GM10248 (cell line): ENCODE data around the gene F2RL3.

Experiments used
- CTCF ChIA-PET: fragments of 300-600 bp; sonication (Branson Sonifier 250); formaldehyde crosslinking; extraction: SDS; loops from one replicate; lab custom pipeline; 2021; ENCODE audit warnings: antibody characterized with exemption; lab: Yijun Ruan, JAX
- POLR2A ChIA-PET: fragments of 350-650 bp; sonication (Branson Sonifier 250); formaldehyde crosslinking; extraction: SDS; loops from one replicate; lab custom pipeline; 2020; ENCODE audit warnings: antibody characterized with exemption; lab: Yijun Ruan, JAX
- DNase-seq: peaks from one replicate; pipeline ENCODE4 v3.0.0; 2012; ENCODE audit errors: extremely low spot score
- TF ChIP-seq, protein P1 (sequence below): IDR thresholded peaks from 2 replicates; pipeline ENCODE4 v1.5.1; 2012; ENCODE audit warnings: mild to moderate bottlenecking, low read depth; ENCODE audit errors: extremely low read depth, missing control alignments, control extremely low read depth

The F2RL3 gene

DNA sequence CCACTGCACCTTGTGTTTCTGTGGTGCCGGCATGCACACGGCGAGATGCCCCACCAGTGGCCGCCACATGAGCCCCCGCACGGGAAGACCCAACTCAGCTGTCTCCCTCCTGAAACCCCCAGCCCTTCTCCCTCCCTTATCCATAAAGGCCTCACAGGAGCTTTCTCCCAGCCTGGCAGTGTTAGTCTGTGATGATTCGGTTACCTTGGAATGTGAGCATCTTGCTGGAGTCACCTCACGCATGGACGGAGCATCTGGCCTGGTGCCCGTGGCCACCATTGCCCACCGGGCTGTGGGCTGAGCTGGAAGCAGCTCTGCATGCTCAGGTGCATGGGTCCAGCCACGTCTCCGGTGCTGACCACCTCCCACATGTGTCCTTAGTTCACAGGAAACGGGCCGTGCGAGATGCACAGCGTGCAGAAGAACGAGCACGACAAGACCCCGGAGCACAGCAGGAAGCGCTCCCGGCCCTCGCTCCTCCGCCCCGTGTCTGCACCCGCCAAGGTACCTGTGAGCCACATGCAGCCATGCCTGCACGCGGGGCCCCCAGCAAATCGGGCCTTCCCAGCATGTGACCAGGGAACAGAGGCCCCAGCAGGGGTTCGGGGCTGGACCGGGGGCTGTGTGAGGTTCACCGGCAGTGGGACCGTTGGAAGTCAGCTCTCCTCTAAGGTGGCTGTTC is 37.6 kb upstream of the F2RL3 start:
- POLR2A ChIA-PET, result no interaction called here
- DNase-seq, result no peak
- CTCF ChIA-PET, result no interaction called here
- TF ChIP-seq, protein P1, sequence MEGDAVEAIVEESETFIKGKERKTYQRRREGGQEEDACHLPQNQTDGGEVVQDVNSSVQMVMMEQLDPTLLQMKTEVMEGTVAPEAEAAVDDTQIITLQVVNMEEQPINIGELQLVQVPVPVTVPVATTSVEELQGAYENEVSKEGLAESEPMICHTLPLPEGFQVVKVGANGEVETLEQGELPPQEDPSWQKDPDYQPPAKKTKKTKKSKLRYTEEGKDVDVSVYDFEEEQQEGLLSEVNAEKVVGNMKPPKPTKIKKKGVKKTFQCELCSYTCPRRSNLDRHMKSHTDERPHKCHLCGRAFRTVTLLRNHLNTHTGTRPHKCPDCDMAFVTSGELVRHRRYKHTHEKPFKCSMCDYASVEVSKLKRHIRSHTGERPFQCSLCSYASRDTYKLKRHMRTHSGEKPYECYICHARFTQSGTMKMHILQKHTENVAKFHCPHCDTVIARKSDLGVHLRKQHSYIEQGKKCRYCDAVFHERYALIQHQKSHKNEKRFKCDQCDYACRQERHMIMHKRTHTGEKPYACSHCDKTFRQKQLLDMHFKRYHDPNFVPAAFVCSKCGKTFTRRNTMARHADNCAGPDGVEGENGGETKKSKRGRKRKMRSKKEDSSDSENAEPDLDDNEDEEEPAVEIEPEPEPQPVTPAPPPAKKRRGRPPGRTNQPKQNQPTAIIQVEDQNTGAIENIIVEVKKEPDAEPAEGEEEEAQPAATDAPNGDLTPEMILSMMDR, result no peak

GRCh38 chr19:16853066-16853465 is 35.7 kb upstream of the F2RL3 start:
- DNase-seq, result no peak
- TF ChIP-seq, protein P1, result no peak
- ChIA-PET POLR2A (no interaction called here), CTCF (no interaction called here)

- POLR2A ChIA-PET, result no interaction called here
- CTCF ChIA-PET, result no interaction called here
- TF ChIP-seq, protein P1, result no peak
Observed at GRCh38 chr19:16856091-16856490, 32.7 kb upstream of the F2RL3 start.

GRCh38 chr19:16859626-16860025 is 29.2 kb upstream of the F2RL3 start:
- TF ChIP-seq, protein P1, result no peak
- ChIA-PET POLR2A (interaction anchor here (0.5 kb wide), 1 partner anchor 477 kb away, joined by 4 read pairs; no protein-coding TSS in a partner anchor), CTCF (interaction anchor here (0.9 kb wide), 1 partner anchor 10 kb away, joined by 3 read pairs; no protein-coding TSS in a partner anchor)
- DNase-seq, result no peak

More at GRCh38 chr19:16856091-16856490, 32.7 kb upstream of the F2RL3 start:
- DNase-seq, result no peak

- CTCF ChIA-PET, result interaction anchor here (2.3 kb wide), 1 partner anchor 17 kb away, joined by 5 read pairs; no protein-coding TSS in a partner anchor
- POLR2A ChIA-PET, result no interaction called here
- DNase-seq, result no peak
- TF ChIP-seq, protein P1, result no peak
Observed at GRCh38 chr19:16860118-16860517, 28.7 kb upstream of the F2RL3 start.

DNA sequence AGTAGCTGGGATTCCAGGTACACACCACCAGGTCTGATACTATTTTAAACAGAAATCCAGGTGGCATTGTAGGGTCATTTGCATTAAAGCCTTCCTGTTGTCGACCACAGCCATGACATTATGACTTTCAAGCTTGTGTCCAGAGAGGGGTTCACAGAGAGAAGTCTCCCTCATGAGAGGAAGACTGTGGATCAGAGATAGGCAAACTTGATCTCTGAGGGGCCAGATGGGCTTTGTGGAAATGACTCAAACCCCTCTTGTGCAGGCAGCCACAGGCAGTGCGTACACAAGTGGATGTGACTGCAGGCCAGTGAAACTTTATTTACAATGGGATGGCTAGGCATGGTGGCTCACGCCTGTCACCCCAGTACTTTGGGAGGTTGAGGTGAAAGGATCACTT is 27.8 kb upstream of the F2RL3 start:
- TF ChIP-seq, protein P1, result no peak
- ChIA-PET POLR2A (interaction anchor here (0.6 kb wide), 1 partner anchor 715 kb away, joined by 6 read pairs; no protein-coding TSS in a partner anchor), CTCF (interaction anchor here (0.9 to 2.3 kb wide), 2 partner anchors 15 to 16 kb away, joined by 3 to 5 read pairs; no protein-coding TSS in a partner anchor)
- DNase-seq, result no peak
